Motor neuron (in vitro differentiated cells): ENCODE measurements around the gene B3GALNT2. TPM values are rescaled to one million over a fixed set of nuclear protein-coding genes. Genes with fewer than 3 reads are reported as not detected.
A peak's percentile ranks its signal among the peaks of the same experiment; 100 is the strongest.

Experiments
- ATAC-seq, 8 experiments: fragments of 200-7000 bp; cut with Tn5 transposase; replicated peaks in 6 of 8; 2 replicates each; pipeline ENCODE4 v1.8.0; 2021; ENCODE audit warnings: mild to moderate bottlenecking in 8 of 8, moderate library complexity in 8 of 8
- H3K27ac ChIP-seq, 2 donors: fragments of 250-450 bp; sonication (Bioruptor Pico); 2 replicates each; pipeline ENCODE4 v1.9.0; 2021; ENCODE audit warnings: antibody characterized with exemption in 2 of 2, mild to moderate bottlenecking in 2 of 2, moderate library complexity in 1 of 2
- H3K4me1 ChIP-seq, 2 donors: fragments of 250-450 bp; sonication (Bioruptor Pico); replicated peaks in 1 of 2; 2 replicates each; pipeline ENCODE4 v1.6.1; 2021; ENCODE audit warnings: antibody characterized with exemption in 2 of 2, mild to moderate bottlenecking in 2 of 2, moderate library complexity in 1 of 2
- H3K4me3 ChIP-seq, 5 donors: fragments of 250-450 bp; sonication (Bioruptor Pico); 2 replicates each; pipeline ENCODE4 v1.9.0; 2021; ENCODE audit warnings: antibody characterized with exemption in 5 of 5, mild to moderate bottlenecking in 5 of 5, moderate library complexity in 4 of 5
- WGBS, 10 experiments: fragments of 450-650 bp; shearing (Covaris generic); methylation state at CpG; one replicate each; pipeline ENCODE4 v1.0.0; 2022; 5-methylcytosine and 5-hydroxymethylcytosine counted together
- in situ Hi-C, 9 experiments: fragments of 400-800 bp; cut with MboI; loops; one replicate each; pipeline ENCODE4 v1.15.0; 2021; ENCODE audit warnings: low sequenced_read_pairs in 9 of 9, low pct_unique_long_range_greater_than_20kb in 2 of 9; ENCODE audit not compliant: unreplicated experiment in 9 of 9
- total RNA-seq, 8 experiments: library from RNA; unstranded; fragments of 300-600 nt; gene quantifications; 2 replicates each; pipeline versions ENCODE4 v1.2.3 to v1.2.4, GENCODE V29; 2022

Gene B3GALNT2
- total RNA-seq, 8 experiments from 2014 or later = 8.2 to 45.1 (median 18.5) TPM

GRCh38 chr1:235410467-235410866 is 93.8 kb downstream of the B3GALNT2 start:
- H3K4me1 ChIP-seq = peaks cover 0 to 5% of the 10 kb centered on the region in 2 donors
- no peak overlapping the region for H3K27ac ChIP-seq
- in situ Hi-C loops = loop anchor here in 1 of 9 experiments (25.0 kb wide), 1 partner anchor 198 kb away; no protein-coding TSS in a partner anchor
- no peak overlapping the region for H3K4me3 ChIP-seq
- ATAC-seq = no peak
- 75 to 100% (median 87%) methylated on average over 1 to 5 of the region's 5 CpGs; no CpG with 5 or more reads in 1 of the 10 experiments for WGBS, 10 experiments

- no peak overlapping the region for H3K4me3 ChIP-seq
- in situ Hi-C loops = loop anchor here in 1 of 9 experiments (25.0 kb wide), 1 partner anchor 197 kb away; no protein-coding TSS in a partner anchor
- H3K4me1 ChIP-seq = peaks cover 0 to 5% of the 10 kb centered on the region in 2 donors
- ATAC-seq = no peak
- WGBS, 10 experiments = 46 to 85% (median 72%) methylated on average over 1 to 7 of the region's 7 CpGs; no CpG with 5 or more reads in 2 of the 10 experiments
- no peak overlapping the region for H3K27ac ChIP-seq
Observed at GRCh38 chr1:235409042-235409820, 95.0 kb downstream of the B3GALNT2 start.

- Histone ChIP-seq H3K27ac (no peak overlapping the region), H3K4me3 (no peak overlapping the region), H3K4me1 (peaks cover 0 to 5% of the 10 kb centered on the region in 2 donors)
- in situ Hi-C loops = loop anchor here in 1 of 9 experiments (25.0 kb wide), 1 partner anchor 196 kb away; no protein-coding TSS in a partner anchor
- no peak for ATAC-seq
- WGBS, 10 experiments = 56 to 100% (median 95%) methylated on average over 1 to 3 of the region's 3 CpGs; no CpG with 5 or more reads in 1 of the 10 experiments
Observed at GRCh38 chr1:235408503-235408960, 95.7 kb downstream of the B3GALNT2 start.

GRCh38 chr1:235407419-235407818 is 96.8 kb downstream of the B3GALNT2 start:
- no peak for ATAC-seq
- Histone ChIP-seq H3K4me3 (no peak overlapping the region), H3K4me1 (peaks cover 0 to 5% of the 10 kb centered on the region in 2 donors), H3K27ac (no peak overlapping the region)
- in situ Hi-C loops = loop anchor here in 1 of 9 experiments (25.0 kb wide), 1 partner anchor 195 kb away; no protein-coding TSS in a partner anchor
- WGBS, 10 experiments = 0 to 100% (median 88%) methylated on average over 1 to 5 of the region's 5 CpGs; no CpG with 5 or more reads in 1 of the 10 experiments

GRCh38 chr1:235404190-235404589 is 100.1 kb downstream of the B3GALNT2 start:
- Histone ChIP-seq H3K4me1 (peaks cover 0 to 5% of the 10 kb centered on the region in 2 donors), H3K4me3 (no peak overlapping the region), H3K27ac (no peak overlapping the region)
- in situ Hi-C loops = loop anchor here in 1 of 9 experiments (25.0 kb wide), 1 partner anchor 192 kb away; no protein-coding TSS in a partner anchor
- ATAC-seq = peak in 5 of 8 experiments; percentile 26 to 88 (median 62)
- 89 to 100% (median 95%) methylated on average over 2 to 5 of the region's 5 CpGs; no CpG with 5 or more reads in 4 of the 10 experiments for WGBS, 10 experiments

GRCh38 chr1:235403593-235403992 is 100.7 kb downstream of the B3GALNT2 start:
- ATAC-seq = peak in 2 of 8 experiments; percentile 20 to 70
- H3K4me1 ChIP-seq = peaks cover 0 to 1% of the 10 kb centered on the region in 2 donors
- in situ Hi-C loops = loop anchor here in 1 of 9 experiments (25.0 kb wide), 1 partner anchor 191 kb away; no protein-coding TSS in a partner anchor
- no peak overlapping the region for H3K4me3 ChIP-seq
- no peak overlapping the region for H3K27ac ChIP-seq
- WGBS, 10 experiments = 78 to 100% (median 85%) methylated on average over 1 of the region's 1 CpG; no CpG with 5 or more reads in 2 of the 10 experiments

- H3K27ac ChIP-seq = no peak overlapping the region
- H3K4me1 ChIP-seq = no peaks in the 10 kb centered on the region
- WGBS, 10 experiments = 82 to 100% (median 91%) methylated on average over 2 to 7 of the region's 7 CpGs; no CpG with 5 or more reads in 1 of the 10 experiments
- in situ Hi-C loops = loop anchor here in 1 of 9 experiments (25.0 kb wide), 1 partner anchor 190 kb away; no protein-coding TSS in a partner anchor
- peak in 2 of 8 experiments; percentile 9 to 12 for ATAC-seq
- no peak overlapping the region for H3K4me3 ChIP-seq
Observed at GRCh38 chr1:235402457-235403200, 101.6 kb downstream of the B3GALNT2 start.

- no peak for ATAC-seq
- no peaks in the 10 kb centered on the region for H3K4me1 ChIP-seq
- H3K27ac ChIP-seq = no peak overlapping the region
- WGBS, 10 experiments = 19 to 100% (median 77%) methylated on average over 1 to 4 of the region's 4 CpGs; no CpG with 5 or more reads in 1 of the 10 experiments
- H3K4me3 ChIP-seq = no peak overlapping the region
- in situ Hi-C loops = loop anchor here in 1 of 9 experiments (25.0 kb wide), 1 partner anchor 189 kb away; no protein-coding TSS in a partner anchor
Observed at GRCh38 chr1:235401251-235401650, 103.0 kb downstream of the B3GALNT2 start.

Other genes starting within 250 kb of the B3GALNT2 start
- 10 to 100 TPM; 25.5 to 71.7 (median 53.6) TPM for gene ARID4B, start 176.3 kb downstream of the B3GALNT2 start, total RNA-seq
- 10 to 100 TPM; 25.9 to 52.5 (median 47.1) TPM for gene GGPS1, start 175.9 kb downstream of the B3GALNT2 start, total RNA-seq
- gene TBCE, start 137.0 kb downstream of the B3GALNT2 start, total RNA-seq = 10 to 100 TPM; 22.8 to 54.1 (median 33.8) TPM
- gene GNG4, start 145.3 kb upstream of the B3GALNT2 start, total RNA-seq = 10 to 100 TPM in 6 of 8 experiments, 1 to 10 TPM in 1, under 1 TPM in 1; 0.87 to 61.0 (median 33.2) TPM